Activated CD4-positive, alpha-beta T cell treated with anti-CD3 and anti-CD28 coated beads, Interleukin-2, Interleukin-4, amounts not matched to agents 100 ng/mL and 50 ng/mL, durations not matched to agents 16 hours and 8 hours (primary cell): ENCODE data around the gene ZBTB20.
"Not testable (repeated sequence)": the region's sequence is repeated elsewhere in the genome, so short reads cannot be mapped to it uniquely, and the experiment has no call there.

Source experiments
- DNase-seq: peaks from one replicate; pipeline ENCODE4 v3.0.0-alpha.2; 2020; ENCODE audit warnings: low spot score

ZBTB20 gene

GRCh38 chr3:114831861-114832260, 315.2 kb downstream of the ZBTB20 start:
- DNase-seq = no peak

GRCh38 chr3:114830652-114831051, 316.4 kb downstream of the ZBTB20 start:
- DNase-seq = no peak

GRCh38 chr3:114829783-114830182, 317.3 kb downstream of the ZBTB20 start:
- no peak for DNase-seq

- peak; percentile 36 for DNase-seq
Measured at GRCh38 chr3:114827495-114827894, 319.6 kb downstream of the ZBTB20 start.

- DNase-seq = no peak
Measured at GRCh38 chr3:114824014-114824413, 323.1 kb downstream of the ZBTB20 start.

- no peak for DNase-seq
Measured at GRCh38 chr3:114823061-114823460, 324.0 kb downstream of the ZBTB20 start.

GRCh38 chr3:114816052-114816451, 331.0 kb downstream of the ZBTB20 start:
- no peak for DNase-seq

GRCh38 chr3:114812541-114813238, 334.4 kb downstream of the ZBTB20 start:
- DNase-seq = not testable (repeated sequence)

GRCh38 chr3:114809668-114810413, 337.2 kb downstream of the ZBTB20 start:
- peak; percentile 47 for DNase-seq

GRCh38 chr3:114804099-114804498, 343.0 kb downstream of the ZBTB20 start:
- no peak for DNase-seq

- DNase-seq = no peak
Measured at GRCh38 chr3:114803042-114803695, 343.9 kb downstream of the ZBTB20 start.

- no peak for DNase-seq
Measured at GRCh38 chr3:114800272-114801031, 346.6 kb downstream of the ZBTB20 start.

- DNase-seq = no peak
Measured at GRCh38 chr3:114799816-114800215, 347.3 kb downstream of the ZBTB20 start.

GRCh38 chr3:114796796-114797195, 350.3 kb downstream of the ZBTB20 start:
- DNase-seq = no peak

GRCh38 chr3:114794894-114795630, 352.0 kb downstream of the ZBTB20 start:
- DNase-seq = no peak

GRCh38 chr3:114792159-114792918, 354.7 kb downstream of the ZBTB20 start:
- DNase-seq = no peak

- DNase-seq = no peak
Measured at GRCh38 chr3:114790752-114791151, 356.3 kb downstream of the ZBTB20 start.

- DNase-seq = no peak
Measured at GRCh38 chr3:114789803-114790202, 357.3 kb downstream of the ZBTB20 start.

GRCh38 chr3:114775395-114775794, 371.7 kb downstream of the ZBTB20 start:
- DNase-seq = no peak

GRCh38 chr3:114770874-114771273, 376.2 kb downstream of the ZBTB20 start:
- DNase-seq = no peak

- no peak for DNase-seq
Measured at GRCh38 chr3:114764056-114764492, 383.0 kb downstream of the ZBTB20 start.
